GM15510 (cell line): ENCODE data around the gene CLIC6.

Experiments
- POLR2A ChIP-seq: IDR thresholded peaks from 3 replicates; pipeline ENCODE4 v1.6.1; 2011; ENCODE audit warnings: borderline replicate concordance; ENCODE audit not compliant: insufficient read length; ENCODE audit errors: extremely low read depth

Gene CLIC6

DNA sequence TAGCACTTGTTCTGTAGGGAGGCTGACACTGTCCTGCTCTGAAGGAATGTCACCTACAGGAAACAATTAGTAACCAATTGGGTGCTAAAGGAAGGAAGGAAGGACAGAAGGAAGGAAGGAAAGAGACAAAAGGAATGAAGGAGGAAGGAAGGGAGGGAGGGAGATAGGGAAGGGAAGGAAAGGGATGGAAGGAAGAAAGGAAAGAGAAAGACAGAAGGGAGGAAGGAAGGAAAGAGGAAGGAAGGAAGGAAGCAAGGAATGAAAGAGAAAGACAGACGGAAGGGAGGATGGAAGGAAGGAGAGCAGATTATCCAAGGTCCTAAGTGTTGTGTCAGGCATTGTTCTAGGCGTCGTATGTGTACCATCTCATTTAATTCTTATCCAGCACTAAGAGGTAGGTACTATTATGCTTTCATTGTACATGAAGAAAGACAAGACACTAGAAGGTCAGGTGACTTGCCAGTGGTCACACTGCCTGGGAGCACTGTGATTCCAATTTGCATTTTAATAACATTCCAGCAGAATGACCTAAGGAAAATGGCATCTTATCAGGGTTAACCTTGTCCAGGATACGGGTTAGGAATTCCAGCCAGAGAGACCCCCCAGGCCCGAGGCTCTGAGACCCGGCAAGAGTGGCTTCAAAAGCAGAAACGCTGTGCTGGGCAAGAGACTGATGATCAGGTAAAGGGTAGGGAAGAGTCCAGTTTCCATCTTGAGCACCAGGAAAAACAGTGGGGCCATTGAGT, 29.6 kb downstream of the CLIC6 start:
- no peak for TF ChIP-seq POLR2A

DNA sequence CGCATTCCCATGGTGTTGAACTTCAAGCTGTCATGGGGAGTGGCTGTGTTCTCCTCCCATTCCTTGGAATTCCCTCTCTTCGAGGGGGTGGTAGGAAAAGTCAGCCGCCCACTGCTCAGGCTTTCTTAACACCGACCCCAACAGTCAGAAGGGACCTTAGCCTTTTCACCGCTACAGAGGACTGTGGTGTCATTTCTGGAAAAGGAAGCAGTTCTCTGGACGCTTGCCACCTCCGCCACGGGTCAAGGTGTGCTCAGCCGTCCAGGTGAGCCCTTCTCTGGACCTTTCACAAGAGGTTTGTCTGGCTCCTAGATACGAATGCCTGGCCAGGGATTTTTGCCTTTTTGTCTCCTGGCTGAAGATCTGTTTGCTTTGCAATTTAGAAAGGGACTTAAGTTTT, 31.8 kb downstream of the CLIC6 start:
- TF ChIP-seq POLR2A: no peak

DNA sequence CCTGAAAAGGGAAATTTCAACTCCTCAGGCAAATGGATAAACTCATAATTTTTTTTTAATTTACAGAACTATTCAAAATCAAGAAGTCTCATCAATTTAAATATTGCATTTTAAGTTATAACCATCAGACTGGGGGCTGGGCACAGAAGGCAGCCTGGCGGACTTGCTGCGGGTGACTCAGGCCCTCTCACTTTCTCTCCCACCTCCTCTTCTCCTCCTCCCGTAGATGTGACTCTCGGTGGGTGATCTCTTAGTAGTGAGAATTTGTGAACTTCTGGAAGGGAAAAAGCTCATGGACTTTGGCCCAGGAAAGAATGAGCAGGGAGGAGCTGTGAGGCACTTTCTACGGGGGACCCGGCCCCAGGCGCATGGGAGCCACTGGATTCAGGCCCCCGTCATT, 32.9 kb downstream of the CLIC6 start:
- TF ChIP-seq POLR2A: no peak

DNA sequence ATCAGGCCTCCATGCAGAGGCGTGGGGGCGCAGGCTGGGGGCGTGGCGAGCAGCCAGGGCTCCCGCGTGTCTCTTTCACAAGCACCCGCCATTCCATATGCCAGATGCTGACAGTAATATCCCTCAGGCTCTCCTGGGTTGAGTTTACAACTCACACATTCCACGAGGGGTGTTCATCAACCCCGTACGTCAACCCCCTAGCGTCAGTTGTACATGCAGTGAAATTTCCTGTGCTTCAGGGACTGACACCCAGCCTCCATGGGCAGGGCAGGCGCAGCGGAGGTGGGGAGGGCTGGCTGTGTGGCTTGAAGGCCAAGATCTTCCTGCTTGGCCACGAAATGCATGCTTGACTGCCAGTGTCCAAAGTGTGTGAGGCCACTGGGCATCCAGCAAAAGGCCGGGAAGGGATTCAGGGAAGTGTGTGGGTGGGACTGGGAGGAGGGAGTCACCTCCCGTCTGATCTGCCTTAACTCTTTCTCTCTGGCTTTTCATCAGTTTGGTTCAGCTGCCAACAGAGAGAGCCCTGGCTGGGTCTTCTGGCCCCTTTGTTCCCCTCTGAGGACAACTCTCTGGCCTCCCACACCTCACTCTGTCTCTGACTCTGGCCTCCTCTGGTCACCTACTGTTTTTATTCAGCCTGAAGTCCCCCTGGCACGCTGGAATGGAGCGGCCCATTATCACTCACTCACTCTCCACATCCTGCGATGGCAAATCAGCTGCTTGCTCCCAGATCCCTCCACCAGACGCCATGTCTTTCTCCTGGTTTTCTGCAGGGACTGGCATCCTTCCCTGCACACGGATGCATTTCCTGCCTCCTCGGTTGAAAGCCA, 33.8 kb downstream of the CLIC6 start:
- TF ChIP-seq POLR2A: no peak

DNA sequence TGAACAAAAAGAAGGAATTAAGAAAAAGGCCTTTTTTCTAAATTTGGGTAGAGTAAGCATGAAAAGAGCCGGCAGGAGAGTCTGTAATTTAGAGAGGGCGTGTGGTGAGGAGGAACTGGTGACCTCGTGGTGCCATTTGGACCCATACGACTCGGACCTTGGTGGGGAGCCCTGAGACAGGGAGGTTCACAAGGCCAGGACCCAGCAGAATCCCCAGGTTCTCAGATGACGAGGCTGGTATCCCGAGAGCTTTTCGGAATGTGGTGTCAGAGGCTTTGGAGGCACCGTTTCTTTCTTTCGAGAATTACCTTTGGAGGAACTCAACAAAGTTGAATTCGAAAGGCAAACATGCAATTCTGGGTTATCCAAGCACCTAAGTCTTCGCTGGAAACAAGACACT, 34.8 kb downstream of the CLIC6 start:
- TF ChIP-seq POLR2A: no peak

DNA sequence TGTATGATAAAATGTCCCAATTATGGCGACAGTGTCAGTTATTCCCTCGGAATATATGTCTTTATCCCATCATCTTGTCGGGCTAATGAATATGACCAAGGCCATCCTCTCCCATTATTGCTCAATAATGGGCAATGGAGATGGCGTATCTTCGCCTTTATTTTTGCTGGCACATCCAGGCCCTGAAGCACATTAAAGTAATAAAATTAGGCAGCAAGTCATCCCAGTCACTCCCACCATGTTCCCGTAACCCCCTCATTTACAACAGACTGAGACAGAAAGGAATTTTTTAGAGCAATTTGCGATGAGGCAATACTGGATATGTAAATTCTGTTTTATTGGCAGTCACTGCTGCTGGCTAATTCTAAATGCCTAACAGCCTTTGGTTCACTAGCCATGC, 35.3 kb downstream of the CLIC6 start:
- TF ChIP-seq POLR2A: no peak

DNA sequence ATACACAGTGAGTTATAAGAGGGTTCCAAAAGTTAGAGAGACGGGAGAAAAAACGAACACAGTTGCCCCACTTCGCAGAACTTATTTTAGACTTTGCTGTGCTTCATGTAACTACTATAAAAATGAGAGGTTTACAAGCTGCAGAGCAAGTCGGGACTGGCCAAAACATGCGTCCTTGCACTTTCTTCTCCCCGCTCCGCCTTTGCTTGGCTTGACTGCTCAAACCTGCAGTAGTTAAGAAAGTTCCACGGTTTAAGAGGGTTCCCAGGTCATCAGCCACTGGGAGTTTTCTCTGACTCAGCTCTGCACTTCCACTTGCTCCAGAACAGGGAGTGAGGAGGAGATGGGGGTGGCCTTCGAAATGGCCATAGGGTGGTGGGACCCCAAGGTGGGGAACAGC, 36.2 kb downstream of the CLIC6 start:
- no peak for TF ChIP-seq POLR2A

DNA sequence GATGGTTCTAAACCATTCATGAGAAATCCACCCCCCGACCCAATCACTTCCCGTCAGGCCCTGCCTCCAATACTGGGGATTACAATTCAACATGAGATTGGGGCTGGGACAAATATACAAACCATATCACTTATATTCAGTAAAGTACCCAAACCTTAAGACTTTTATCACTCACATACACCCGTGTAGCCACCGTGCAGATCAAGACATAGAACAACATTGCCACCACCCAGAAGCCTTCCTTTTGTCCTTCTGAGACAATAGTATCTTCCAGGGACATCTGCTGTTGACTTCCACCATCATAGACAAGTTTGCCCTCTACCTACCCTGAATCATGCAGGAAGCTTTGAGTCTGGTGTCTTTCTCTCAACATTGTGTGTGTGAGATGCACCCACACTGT, 37.5 kb downstream of the CLIC6 start:
- no peak for TF ChIP-seq POLR2A

DNA sequence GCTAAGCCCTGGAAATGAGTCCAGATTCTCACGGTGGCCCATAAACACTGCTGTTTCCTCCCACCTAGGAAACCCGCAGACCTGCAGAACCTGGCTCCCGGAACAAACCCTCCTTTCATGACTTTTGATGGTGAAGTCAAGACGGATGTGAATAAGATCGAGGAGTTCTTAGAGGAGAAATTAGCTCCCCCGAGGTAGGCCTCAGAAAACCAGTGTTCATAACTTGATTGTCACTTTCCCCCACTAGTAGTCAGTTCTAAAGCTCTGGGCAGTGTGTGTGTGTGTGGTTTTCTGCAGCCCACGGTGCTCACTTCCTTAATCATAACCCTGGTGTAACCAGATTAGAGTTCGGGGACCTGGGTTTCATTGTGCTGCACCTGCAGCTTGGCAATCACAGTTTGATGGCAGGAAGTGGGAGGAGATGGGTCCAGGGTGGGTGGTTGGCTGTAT, 39.1 kb downstream of the CLIC6 start:
- no peak for TF ChIP-seq POLR2A

DNA sequence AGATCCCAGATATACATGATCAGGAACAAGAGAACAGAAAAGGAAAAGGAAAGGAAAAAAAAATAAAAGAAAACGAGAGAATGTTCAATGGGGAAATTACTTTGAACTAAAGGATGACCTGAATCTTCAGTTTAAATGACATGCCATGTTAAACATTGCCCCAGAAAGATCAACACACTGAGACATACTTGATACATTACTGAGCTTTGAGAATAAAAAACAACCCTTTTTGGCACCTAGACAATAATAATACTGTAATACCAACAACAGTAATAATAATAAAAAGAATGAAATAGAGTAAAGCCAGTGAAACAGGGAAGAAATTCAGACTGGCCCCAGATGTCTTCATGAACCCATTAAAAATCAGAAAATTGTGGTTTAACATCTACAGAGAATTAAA, 44.8 kb downstream of the CLIC6 start:
- no peak for TF ChIP-seq POLR2A

DNA sequence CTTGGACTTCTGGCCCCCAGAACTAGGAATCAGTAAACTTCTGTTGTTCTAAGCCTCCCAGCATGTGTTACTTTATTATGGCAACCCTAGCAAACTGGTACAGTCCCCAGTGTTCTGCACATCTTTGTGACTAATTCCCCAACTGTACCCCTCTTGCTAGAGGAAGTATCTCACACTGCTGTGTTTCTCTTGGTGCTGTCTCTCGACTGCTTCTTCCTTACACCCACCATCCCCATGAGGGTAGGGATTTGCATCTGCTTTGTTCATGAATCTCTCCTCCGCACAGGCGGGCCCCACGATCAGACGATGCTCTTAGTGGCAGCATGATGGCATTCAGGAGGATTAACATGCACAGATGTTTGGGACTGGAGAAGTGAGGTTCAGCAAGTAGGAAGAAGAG, 46.7 kb downstream of the CLIC6 start:
- no peak for TF ChIP-seq POLR2A

DNA sequence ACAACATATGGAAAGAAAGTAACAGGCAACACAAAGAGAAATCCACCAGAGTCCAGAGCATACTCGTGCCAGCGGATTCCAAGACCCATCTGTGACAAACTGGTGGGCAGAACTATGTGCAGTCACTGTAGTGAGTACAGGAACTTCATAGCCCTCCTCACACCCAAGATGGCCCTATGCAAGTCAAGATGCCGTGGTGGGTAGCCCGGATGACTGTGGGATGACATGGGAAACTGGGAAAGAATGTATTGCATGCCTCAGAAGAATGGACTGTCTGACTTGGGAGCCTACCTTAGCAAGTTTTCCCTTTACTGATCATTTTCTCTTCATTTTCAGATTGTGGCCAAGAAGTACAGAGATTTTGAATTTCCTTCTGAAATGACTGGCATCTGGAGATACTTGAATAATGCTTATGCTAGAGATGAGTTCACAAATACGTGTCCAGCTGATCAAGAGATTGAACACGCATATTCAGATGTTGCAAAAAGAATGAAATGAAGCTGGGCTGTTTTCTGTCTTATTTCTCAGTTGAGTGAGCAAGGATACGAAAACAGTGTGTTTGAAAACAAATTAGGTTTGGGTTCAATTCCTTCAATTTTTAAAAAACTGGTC, 47.3 kb downstream of the CLIC6 start:
- TF ChIP-seq POLR2A: no peak

DNA sequence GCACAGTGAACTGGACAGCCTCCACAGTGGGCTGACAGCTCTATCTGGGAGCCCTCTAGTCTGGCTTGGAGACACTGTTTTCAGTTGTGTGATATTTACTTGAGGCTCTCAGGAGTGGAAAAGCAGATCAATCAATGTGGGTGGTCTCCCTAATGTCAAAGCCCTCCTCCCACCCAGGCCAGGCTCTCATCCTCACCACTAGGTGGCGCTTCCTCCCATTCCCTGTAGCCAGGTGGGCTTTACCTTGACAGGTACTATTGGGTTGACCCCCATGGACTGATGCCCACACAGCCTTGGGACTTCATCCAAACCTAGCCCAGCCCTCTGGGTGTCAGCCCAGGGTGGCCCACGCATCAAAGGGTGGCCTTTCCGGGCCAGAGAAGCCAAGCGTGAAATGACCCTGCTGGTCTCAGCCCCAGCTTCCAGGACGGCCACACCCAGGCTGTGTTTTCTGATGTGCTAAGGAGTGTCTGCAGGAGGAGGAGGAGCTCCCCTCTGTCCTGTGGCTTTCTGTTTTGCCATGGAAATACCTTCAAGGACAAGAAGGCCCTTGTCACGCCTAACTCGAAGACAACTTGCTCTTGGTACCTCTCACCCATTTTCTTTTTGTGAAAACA, 54.0 kb downstream of the CLIC6 start:
- TF ChIP-seq POLR2A: no peak

DNA sequence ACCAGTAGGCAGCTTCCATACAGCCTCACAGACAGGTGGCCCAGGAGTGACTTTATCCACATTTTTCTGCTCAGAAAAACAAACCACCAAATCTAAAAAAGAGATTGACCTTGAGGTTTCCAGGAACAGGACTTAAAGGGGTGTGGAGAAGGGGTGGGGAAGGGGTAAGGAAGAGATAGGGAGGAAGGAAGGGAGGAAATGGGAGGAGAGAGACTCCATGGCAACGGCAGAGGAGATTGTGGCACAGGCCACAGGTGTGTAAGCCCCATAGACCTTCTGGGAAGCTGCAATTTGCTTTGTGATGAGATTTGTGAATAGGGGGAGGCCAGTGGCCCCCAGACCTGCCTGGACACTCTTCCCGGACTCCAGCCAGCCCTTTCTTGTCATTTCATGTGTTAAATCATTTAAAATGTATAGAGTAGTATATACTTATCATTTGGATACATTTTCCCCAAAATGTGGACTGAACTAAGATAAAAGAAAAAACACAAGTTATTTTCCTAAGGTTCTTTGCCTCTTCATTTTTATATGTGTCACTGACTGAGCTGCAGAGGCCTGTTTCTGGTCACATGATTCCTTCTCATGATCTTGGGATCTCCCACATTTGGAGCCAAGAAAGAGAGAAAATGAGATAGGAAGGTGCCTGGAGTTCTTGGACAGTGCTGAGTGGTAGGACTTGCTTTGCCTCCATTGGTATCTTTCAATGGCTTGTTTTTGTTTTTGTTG, 55.5 kb downstream of the CLIC6 start:
- TF ChIP-seq POLR2A: no peak

DNA sequence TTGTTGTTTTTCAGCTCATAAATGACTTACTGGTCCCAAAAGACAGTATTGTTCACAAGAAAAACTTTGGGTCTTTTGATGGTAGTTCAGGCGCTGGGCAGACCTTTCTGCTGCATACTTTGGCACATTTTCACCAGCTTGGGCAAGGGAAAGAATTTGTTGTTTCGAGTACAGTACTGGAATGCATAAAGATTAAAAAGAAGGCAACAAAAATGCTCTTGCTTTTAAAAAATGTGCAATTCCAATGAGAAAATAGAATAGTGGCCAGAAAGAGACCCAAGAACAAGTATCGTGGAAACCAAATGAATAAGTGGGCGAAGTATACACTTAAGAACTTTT, 56.0 kb downstream of the CLIC6 start:
- TF ChIP-seq POLR2A: no peak

DNA sequence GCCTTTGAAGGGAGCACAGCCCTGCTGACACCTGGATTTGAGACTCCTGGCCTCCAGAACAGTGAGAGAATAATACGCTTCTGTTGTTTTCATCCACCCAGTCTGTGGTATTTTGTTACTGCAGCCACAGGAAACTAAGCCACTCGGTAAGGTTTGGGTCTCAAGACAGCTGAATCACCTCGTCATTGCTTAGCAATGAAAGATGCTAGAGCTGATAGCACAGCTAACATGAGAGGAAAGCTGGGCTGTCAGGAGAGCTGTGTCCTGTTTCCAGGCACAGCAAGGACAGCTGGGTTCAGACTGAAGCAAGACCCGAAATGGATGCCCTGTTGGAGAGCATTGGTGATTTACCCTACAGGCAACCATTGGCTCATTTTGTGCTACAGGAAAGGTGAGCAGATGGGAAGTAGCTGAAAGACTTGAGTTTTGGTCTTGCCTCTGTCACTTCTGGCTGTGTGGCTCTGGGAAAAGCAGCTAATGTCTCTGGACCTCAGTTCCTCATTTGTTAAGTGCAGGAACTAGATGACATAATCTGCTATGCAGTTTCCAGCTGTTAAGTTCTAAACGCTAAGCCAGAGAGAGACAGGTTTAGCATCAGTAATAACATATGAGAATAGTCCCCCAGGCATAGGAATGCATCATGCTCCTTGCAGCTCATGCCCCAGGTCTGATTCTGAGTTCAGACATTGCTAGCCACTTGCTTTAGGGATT, 58.0 kb downstream of the CLIC6 start:
- no peak for TF ChIP-seq POLR2A
